HL-60 (cell line): ENCODE data around the gene ARSG.

Source experiments
- CTCF ChIP-seq: IDR thresholded peaks from one replicate; pipeline ENCODE4 v1.5.1; 2011; ENCODE audit warnings: low read length, control low read depth, inconsistent platforms; ENCODE audit not compliant: insufficient read depth
- GABPA ChIP-seq: IDR thresholded peaks from 2 replicates; pipeline ENCODE4 v1.6.1; 2012; ENCODE audit warnings: low read depth
- POLR2AphosphoS5 ChIP-seq: IDR thresholded peaks from 2 replicates; pipeline ENCODE4 v1.6.1; 2012; ENCODE audit warnings: low read depth
- REST ChIP-seq: IDR thresholded peaks from 2 replicates; pipeline ENCODE4 v1.6.1; 2012; ENCODE audit warnings: low read depth; ENCODE audit not compliant: insufficient replicate concordance
- SPI1 ChIP-seq: IDR thresholded peaks from 2 replicates; pipeline ENCODE4 v1.6.1; 2012; ENCODE audit warnings: low read depth, mild to moderate bottlenecking, borderline replicate concordance

GRCh38 chr17:68301438-68301959, 10.2 kb downstream of the ARSG start:
- TF ChIP-seq CTCF (no peak), POLR2AphosphoS5 (no peak), REST (no peak), SPI1 (no peak), GABPA (no peak)
